ENCODE data around the gene FAM78A.

DNA sequence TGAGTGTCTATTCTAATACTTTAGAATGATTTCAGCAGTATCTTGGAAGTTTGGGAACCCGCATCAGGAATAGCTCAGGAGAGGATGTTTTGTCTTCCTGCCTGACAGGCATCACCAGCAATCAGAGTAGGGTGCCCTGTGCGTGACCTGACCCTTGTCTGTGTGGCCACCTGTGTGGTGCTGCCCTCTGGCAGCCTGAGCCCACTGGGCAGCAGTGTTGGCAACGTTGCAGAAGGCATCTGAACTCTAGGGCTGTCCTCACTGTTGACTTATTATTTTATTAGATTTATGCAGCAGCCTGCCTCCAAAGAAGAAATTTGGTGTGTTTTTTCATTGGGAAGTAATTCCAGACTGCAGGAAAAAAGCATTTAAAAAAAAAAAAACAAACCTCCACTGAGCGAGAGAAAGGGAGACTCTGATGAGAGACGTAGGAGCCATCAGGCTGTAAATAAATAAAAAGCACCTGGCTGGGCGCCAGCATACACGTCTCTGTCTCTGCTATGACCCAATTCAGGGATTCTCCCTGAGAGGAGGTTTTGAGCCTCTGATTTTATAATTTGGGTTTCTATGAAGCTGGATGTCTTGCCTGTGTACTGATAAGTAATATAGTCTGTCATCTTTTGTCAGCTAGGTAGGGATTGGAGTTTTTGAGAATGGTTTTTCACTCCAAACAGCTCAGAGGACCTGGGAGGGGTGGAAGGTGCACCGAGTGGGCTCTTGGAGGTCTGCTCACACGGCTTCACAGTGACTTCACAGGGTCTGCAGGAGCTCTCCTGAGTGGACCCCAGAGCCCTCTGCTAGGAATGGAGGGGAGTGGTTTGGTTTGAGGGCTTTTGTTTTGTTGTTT is 49.0 kb downstream of the FAM78A start:
- no peak for TF ChIP-seq CTCF (IDR thresholded peaks at IDR 0.05; ENCODE audit: low read length)
- no peak for TF ChIP-seq EZH2 (optimal IDR thresholded peaks at IDR 0.05; ENCODE audit: low read depth, low read length)
- TF ChIP-seq EZH2phosphoT487 (IDR thresholded peaks at IDR 0.05; ENCODE audit: low read length): no peak
